K562 (cell line): Measurements from ENCODE around the gene CEP95. TPM values are rescaled to one million over a fixed set of nuclear protein-coding genes. Genes with fewer than 3 reads are reported as not detected.

Experiments
- BRF1 ChIP-seq: IDR thresholded peaks from 3 replicates; pipeline ENCODE4 v1.6.1; 2011; ENCODE audit warnings: borderline replicate concordance, mild to moderate bottlenecking; ENCODE audit not compliant: insufficient read length; ENCODE audit errors: extremely low read depth
- CBX1 ChIP-seq: sonication (generic); IDR thresholded peaks from 2 replicates; pipeline ENCODE4 v1.6.1; 2016; ENCODE audit warnings: antibody characterized with exemption, low read depth, mild to moderate bottlenecking
- CC2D1A ChIP-seq: fragments of 450-650 bp; IDR thresholded peaks from 2 replicates; pipeline ENCODE4 v1.6.1; 2017; ENCODE audit warnings: mild to moderate bottlenecking
- ELF2 ChIP-seq: fragments of 250-450 bp; sonication (Bioruptor Pico); IDR thresholded peaks from 2 replicates; pipeline ENCODE4 v1.5.0; 2021; ENCODE audit warnings: mild to moderate bottlenecking
- NCOA4 ChIP-seq: fragments of 450-650 bp; IDR thresholded peaks from 2 replicates; pipeline ENCODE4 v1.6.1; 2018; ENCODE audit warnings: mild to moderate bottlenecking; ENCODE audit not compliant: partially characterized antibody
- NFATC3 ChIP-seq: fragments of 450-650 bp; IDR thresholded peaks from 2 replicates; pipeline ENCODE4 v1.6.1; 2017; ENCODE audit warnings: mild to moderate bottlenecking
- NFRKB ChIP-seq: fragments of 450-650 bp; IDR thresholded peaks from 2 replicates; pipeline ENCODE4 v1.6.1; 2016; ENCODE audit warnings: low read depth
- NR2C1 ChIP-seq, 2 experiments: fragments of 450-650 bp; IDR thresholded peaks; 2 replicates each; pipeline ENCODE4 v1.6.1; 2017; ENCODE audit warnings: mild to moderate bottlenecking in 2 of 2, antibody characterized with exemption in 1 of 2, inconsistent platforms in 1 of 2, missing compliant biosample characterization in 1 of 2, missing genetic modification characterization in 1 of 2
- NR4A1 ChIP-seq, 2 experiments: fragments of 250-450 bp in 1 of 2; fragments of 450-650 bp in 1 of 2; sonication (Bioruptor Pico) in 1 of 2; IDR thresholded peaks; 2 replicates each; pipeline versions ENCODE4 v1.4.0 to v1.6.1; 2016 to 2020; ENCODE audit warnings: mild to moderate bottlenecking in 2 of 2, missing compliant biosample characterization in 1 of 2, missing genetic modification characterization in 1 of 2, moderate library complexity in 1 of 2
- RNF2 ChIP-seq: sonication (generic); IDR thresholded peaks from 2 replicates; pipeline ENCODE4 v1.6.1; 2016
- RUNX1 ChIP-seq: sonication (generic); IDR thresholded peaks from 2 replicates; pipeline ENCODE4 v1.6.1; 2016; ENCODE audit warnings: antibody characterized with exemption, low read depth
- SAFB2 ChIP-seq: fragments of 200-400 bp; formaldehyde crosslinking; IDR thresholded peaks from 2 replicates; pipeline ENCODE4 v1.6.1; 2018; ENCODE audit warnings: borderline replicate concordance, low read length, low read depth, moderate library complexity; ENCODE audit not compliant: severe bottlenecking
- SMAD4 ChIP-seq: fragments of 250-450 bp; sonication (Bioruptor Pico); conservative IDR thresholded peaks from 2 replicates; pipeline ENCODE4 v1.8.0; 2021; ENCODE audit warnings: inconsistent platforms, mild to moderate bottlenecking, moderate library complexity
- SMARCB1 ChIP-seq: IDR thresholded peaks from 2 replicates; pipeline ENCODE4 v1.6.1; 2011; ENCODE audit warnings: improper control_type of control experiment, low read depth; ENCODE audit not compliant: insufficient read length
- SNIP1 ChIP-seq: fragments of 450-650 bp; IDR thresholded peaks from 2 replicates; pipeline ENCODE4 v1.7.1; 2017; ENCODE audit warnings: low read depth, mild to moderate bottlenecking
- STAT5A ChIP-seq: IDR thresholded peaks from 2 replicates; pipeline ENCODE4 v1.6.1; 2012; ENCODE audit warnings: low read length, inconsistent platforms, borderline replicate concordance
- TAL1 ChIP-seq: fragments of 450-650 bp; IDR thresholded peaks from 2 replicates; pipeline ENCODE4 v1.6.1; 2016; ENCODE audit warnings: mild to moderate bottlenecking
- WHSC1 ChIP-seq: IDR thresholded peaks from one replicate; pipeline ENCODE4 v1.6.1; 2012; ENCODE audit warnings: low read length, control low read depth, inconsistent platforms
- ZBTB1 ChIP-seq: sonication (generic); formaldehyde crosslinking; IDR thresholded peaks from 2 replicates; pipeline ENCODE4 v1.8.1; 2023; ENCODE audit warnings: missing genetic modification reagents, low read depth, mild to moderate bottlenecking, borderline replicate concordance
- ZBTB8A ChIP-seq: fragments of 450-650 bp; IDR thresholded peaks from 2 replicates; pipeline ENCODE4 v1.6.1; 2018; ENCODE audit warnings: mild to moderate bottlenecking, moderate library complexity; ENCODE audit not compliant: partially characterized antibody
- ZNF316 ChIP-seq: fragments of 450-650 bp; IDR thresholded peaks from 2 replicates; pipeline ENCODE4 v1.6.1; 2016
- ZNF668 ChIP-seq: fragments of 250-450 bp; sonication (Bioruptor Pico); IDR thresholded peaks from 2 replicates; pipeline ENCODE4 v1.8.0; 2022; ENCODE audit warnings: mild to moderate bottlenecking, inconsistent platforms
- ZNF75A ChIP-seq: fragments of 450-650 bp; formaldehyde crosslinking; IDR thresholded peaks from 2 replicates; pipeline ENCODE4 v1.4.0; 2020; ENCODE audit warnings: mild to moderate bottlenecking
- polyA plus RNA-seq, 8 experiments: library from polyadenylated mRNA; depleted of rRNA in 4 of 8; stranded (reverse) in 5 of 8; unstranded in 3 of 8; fragments of >200 nt; fragmentation: Nextera tagmentation in 2 of 8; fragmentation: Illumina TruSeq in 1 of 8; extraction: Ambion mirVana in 2 of 8; extraction: Trizol in 1 of 8; gene quantifications; 2 replicates each; pipeline versions ENCODE4 v1.2.1 to v1.2.3, GENCODE V29; 2011 to 2014; ENCODE audit warnings: inconsistent platforms in 1 of 8, missing spikeins in 1 of 8
- total RNA-seq, 7 experiments: library from RNA; depleted of rRNA in 6 of 7; stranded (reverse); fragments of >200 nt in 6 of 7; fragmentation: Illumina TruSeq in 2 of 7; extraction: Trizol in 2 of 7; gene quantifications; 2 replicates each; pipeline versions ENCODE4 v1.2.1 to v1.2.3, GENCODE V29; 2011 to 2021; ENCODE audit warnings: low replicate concordance in 1 of 7
- TF ChIP-seq, protein P1 (sequence below): fragments of 450-650 bp; IDR thresholded peaks from 2 replicates; pipeline ENCODE4 v1.6.1; 2016; ENCODE audit warnings: low read depth
- TF ChIP-seq, protein P2 (sequence below): fragments of 250-450 bp; sonication (Bioruptor Pico); IDR thresholded peaks from 2 replicates; pipeline ENCODE4 v1.8.0; 2022; ENCODE audit warnings: moderate library complexity, mild to moderate bottlenecking, inconsistent platforms

CEP95 gene
- total and polyA plus RNA-seq, 9 of the 15 experiments (the other 6 are each of a cell fraction or from before 2014, with no cell fraction given), result 26.7 to 80.7 (median 56.9) TPM

DNA sequence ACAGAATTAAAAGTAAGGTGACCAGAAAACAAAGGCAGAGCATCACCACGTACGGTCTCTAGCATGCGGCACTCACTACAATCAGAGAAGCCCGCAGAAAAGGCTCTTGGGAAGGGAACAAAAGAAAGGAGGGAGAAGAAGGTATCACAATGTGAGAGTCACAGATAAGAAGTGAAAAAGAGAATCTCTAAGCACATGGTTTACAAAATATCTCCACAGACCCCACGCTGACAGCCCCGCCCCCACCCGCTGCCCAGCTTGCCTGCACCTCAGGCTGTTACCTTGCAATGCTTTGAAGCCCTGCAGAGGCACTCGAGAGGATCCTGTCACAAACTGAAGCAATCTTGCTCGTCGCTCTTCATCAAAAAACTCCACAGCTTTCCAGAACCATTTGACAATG, 40.5 kb downstream of the CEP95 start (continued):
- TF ChIP-seq RNF2 (no peak), BRF1 (no peak), CBX1 (no peak), SMARCB1 (no peak), TAL1 (peak; percentile 56; the same call in 1 of the 2 replicates), NR2C1 (IDR thresholded peaks at IDR 0.05) (no peak), NR2C1 (tag; IDR thresholded peaks at IDR 0.05) (no peak), ELF2 (CRISPR knock-in tag) (no peak), SAFB2 (no peak), ZBTB1 (CRISPR knock-in tag) (no peak), SMAD4 (CRISPR knock-in tag) (no peak), CC2D1A (no peak), ZNF316 (0 out of 2 replicates have a peak, but pooled peaks have one; percentile 31), NFRKB (no peak), NFATC3 (no peak), ZBTB8A (no peak), SNIP1 (no peak), WHSC1 (no peak), STAT5A (0 out of 2 replicates have a peak, but pooled peaks have one; percentile 10), NCOA4 (no peak), ZNF75A (CRISPR knock-in tag) (no peak), RUNX1 (no peak), NR4A1 (CRISPR knock-in tag; IDR thresholded peaks at IDR 0.05) (no peak), NR4A1 (tag; IDR thresholded peaks at IDR 0.05) (no peak), ZNF668 (no peak)
- TF ChIP-seq, protein P1, sequence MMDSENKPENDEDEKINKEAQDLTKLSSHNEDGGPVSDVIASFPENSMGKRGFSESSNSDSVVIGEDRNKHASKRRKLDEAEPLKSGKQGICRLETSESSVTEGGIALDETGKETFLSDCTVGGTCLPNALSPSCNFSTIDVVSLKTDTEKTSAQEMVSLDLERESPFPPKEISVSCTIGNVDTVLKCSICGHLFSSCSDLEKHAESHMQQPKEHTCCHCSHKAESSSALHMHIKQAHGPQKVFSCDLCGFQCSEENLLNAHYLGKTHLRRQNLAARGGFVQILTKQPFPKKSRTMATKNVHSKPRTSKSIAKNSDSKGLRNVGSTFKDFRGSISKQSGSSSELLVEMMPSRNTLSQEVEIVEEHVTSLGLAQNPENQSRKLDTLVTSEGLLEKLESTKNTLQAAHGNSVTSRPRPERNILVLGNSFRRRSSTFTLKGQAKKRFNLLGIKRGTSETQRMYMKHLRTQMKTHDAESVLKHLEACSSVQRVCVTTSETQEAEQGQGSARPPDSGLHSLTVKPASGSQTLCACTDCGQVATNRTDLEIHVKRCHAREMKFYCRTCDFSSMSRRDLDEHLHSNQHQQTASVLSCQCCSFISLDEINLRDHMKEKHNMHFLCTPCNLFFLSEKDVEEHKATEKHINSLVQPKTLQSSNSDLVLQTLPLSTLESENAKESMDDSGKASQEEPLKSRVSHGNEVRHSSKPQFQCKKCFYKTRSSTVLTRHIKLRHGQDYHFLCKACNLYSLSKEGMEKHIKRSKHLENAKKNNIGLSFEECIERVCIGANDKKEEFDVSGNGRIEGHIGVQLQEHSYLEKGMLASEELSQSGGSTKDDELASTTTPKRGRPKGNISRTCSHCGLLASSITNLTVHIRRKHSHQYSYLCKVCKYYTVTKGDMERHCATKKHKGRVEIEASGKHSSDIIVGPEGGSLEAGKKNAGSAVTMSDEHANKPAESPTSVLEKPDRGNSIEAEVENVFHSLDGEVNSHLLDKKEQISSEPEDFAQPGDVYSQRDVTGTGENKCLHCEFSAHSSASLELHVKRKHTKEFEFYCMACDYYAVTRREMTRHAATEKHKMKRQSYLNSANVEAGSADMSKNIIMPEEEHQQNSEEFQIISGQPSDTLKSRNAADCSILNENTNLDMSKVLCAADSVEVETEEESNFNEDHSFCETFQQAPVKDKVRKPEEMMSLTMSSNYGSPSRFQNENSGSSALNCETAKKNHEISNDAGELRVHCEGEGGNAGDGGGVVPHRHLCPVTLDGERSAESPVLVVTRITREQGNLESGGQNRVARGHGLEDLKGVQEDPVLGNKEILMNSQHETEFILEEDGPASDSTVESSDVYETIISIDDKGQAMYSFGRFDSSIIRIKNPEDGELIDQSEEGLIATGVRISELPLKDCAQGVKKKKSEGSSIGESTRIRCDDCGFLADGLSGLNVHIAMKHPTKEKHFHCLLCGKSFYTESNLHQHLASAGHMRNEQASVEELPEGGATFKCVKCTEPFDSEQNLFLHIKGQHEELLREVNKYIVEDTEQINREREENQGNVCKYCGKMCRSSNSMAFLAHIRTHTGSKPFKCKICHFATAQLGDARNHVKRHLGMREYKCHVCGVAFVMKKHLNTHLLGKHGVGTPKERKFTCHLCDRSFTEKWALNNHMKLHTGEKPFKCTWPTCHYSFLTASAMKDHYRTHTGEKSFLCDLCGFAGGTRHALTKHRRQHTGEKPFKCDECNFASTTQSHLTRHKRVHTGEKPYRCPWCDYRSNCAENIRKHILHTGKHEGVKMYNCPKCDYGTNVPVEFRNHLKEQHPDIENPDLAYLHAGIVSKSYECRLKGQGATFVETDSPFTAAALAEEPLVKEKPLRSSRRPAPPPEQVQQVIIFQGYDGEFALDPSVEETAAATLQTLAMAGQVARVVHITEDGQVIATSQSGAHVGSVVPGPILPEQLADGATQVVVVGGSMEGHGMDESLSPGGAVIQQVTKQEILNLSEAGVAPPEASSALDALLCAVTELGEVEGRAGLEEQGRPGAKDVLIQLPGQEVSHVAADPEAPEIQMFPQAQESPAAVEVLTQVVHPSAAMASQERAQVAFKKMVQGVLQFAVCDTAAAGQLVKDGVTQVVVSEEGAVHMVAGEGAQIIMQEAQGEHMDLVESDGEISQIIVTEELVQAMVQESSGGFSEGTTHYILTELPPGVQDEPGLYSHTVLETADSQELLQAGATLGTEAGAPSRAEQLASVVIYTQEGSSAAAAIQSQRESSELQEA, result no peak
- TF ChIP-seq, protein P2, sequence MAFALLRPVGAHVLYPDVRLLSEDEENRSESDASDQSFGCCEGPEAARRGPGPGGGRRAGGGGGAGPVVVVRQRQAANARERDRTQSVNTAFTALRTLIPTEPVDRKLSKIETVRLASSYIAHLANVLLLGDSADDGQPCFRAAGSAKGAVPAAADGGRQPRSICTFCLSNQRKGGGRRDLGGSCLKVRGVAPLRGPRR, result no peak
